ENCODE results near the gene UBE2G1.

Gene UBE2G1

GRCh38 chr17:4235372-4236279, 130.8 kb downstream of the UBE2G1 start:
- H2AFZ ChIP-seq (ENCODE audit: low read depth, low read length), result no peak overlapping the region
- H3K9ac ChIP-seq (ENCODE audit: low read length), result no peak overlapping the region
- no peaks in the 10 kb centered on the region for H4K20me1 ChIP-seq (ENCODE audit: insufficient read depth, low read length)
- no peak overlapping the region for H3K27ac ChIP-seq (ENCODE audit: low read length)
- no peaks in the 10 kb centered on the region for H3K27me3 ChIP-seq (ENCODE audit: low read depth, low read length)
- H3K9me3 ChIP-seq (ENCODE audit: insufficient read depth, low read length), result no peaks in the 10 kb centered on the region
- no peak overlapping the region for H3K4me2 ChIP-seq (ENCODE audit: low read length)
- H3K4me1 ChIP-seq (ENCODE audit: low read length), result no peaks in the 10 kb centered on the region
- H3K79me2 ChIP-seq (ENCODE audit: low read length), result no peaks in the 10 kb centered on the region
- H3K4me3 ChIP-seq (ENCODE audit: low read length), result no peak overlapping the region
- TF ChIP-seq CTCF (IDR thresholded peaks at IDR 0.05; ENCODE audit: low read depth, low read length) (no peak), EZH2phosphoT487 (IDR thresholded peaks at IDR 0.05; ENCODE audit: low read depth) (no peak)
- H3K36me3 ChIP-seq (replicated peaks; ENCODE audit: low read depth, low read length), result no peaks in the 10 kb centered on the region

- H4K20me1 ChIP-seq (ENCODE audit: insufficient read depth, low read length), result no peaks in the 10 kb centered on the region
- no peak overlapping the region for H3K9ac ChIP-seq (ENCODE audit: low read length)
- no peaks in the 10 kb centered on the region for H3K36me3 ChIP-seq (replicated peaks; ENCODE audit: low read depth, low read length)
- H3K27me3 ChIP-seq (ENCODE audit: low read depth, low read length), result no peaks in the 10 kb centered on the region
- no peaks in the 10 kb centered on the region for H3K79me2 ChIP-seq (ENCODE audit: low read length)
- no peak overlapping the region for H3K4me3 ChIP-seq (ENCODE audit: low read length)
- no peaks in the 10 kb centered on the region for H3K9me3 ChIP-seq (ENCODE audit: insufficient read depth, low read length)
- TF ChIP-seq CTCF (IDR thresholded peaks at IDR 0.05; ENCODE audit: low read depth, low read length), result no peak
- no peak for TF ChIP-seq EZH2phosphoT487 (IDR thresholded peaks at IDR 0.05; ENCODE audit: low read depth)
- H3K27ac ChIP-seq (ENCODE audit: low read length), result no peak overlapping the region
- no peaks in the 10 kb centered on the region for H3K4me1 ChIP-seq (ENCODE audit: low read length)
- H2AFZ ChIP-seq (ENCODE audit: low read depth, low read length), result no peak overlapping the region
- H3K4me2 ChIP-seq (ENCODE audit: low read length), result no peak overlapping the region
These were observed 132.1 kb downstream of the UBE2G1 start for GRCh38 chr17:4234401-4234800.

- no peaks in the 10 kb centered on the region for H3K79me2 ChIP-seq (ENCODE audit: low read length)
- H3K9me3 ChIP-seq (ENCODE audit: insufficient read depth, low read length), result no peaks in the 10 kb centered on the region
- H3K36me3 ChIP-seq (replicated peaks; ENCODE audit: low read depth, low read length), result no peaks in the 10 kb centered on the region
- H3K4me2 ChIP-seq (ENCODE audit: low read length), result no peak overlapping the region
- no peaks in the 10 kb centered on the region for H4K20me1 ChIP-seq (ENCODE audit: insufficient read depth, low read length)
- H3K27ac ChIP-seq (ENCODE audit: low read length), result no peak overlapping the region
- TF ChIP-seq EZH2phosphoT487 (IDR thresholded peaks at IDR 0.05; ENCODE audit: low read depth) (no peak), CTCF (IDR thresholded peaks at IDR 0.05; ENCODE audit: low read depth, low read length) (no peak)
- H3K9ac ChIP-seq (ENCODE audit: low read length), result no peak overlapping the region
- no peak overlapping the region for H3K4me3 ChIP-seq (ENCODE audit: low read length)
- H3K27me3 ChIP-seq (ENCODE audit: low read depth, low read length), result no peaks in the 10 kb centered on the region
- no peak overlapping the region for H2AFZ ChIP-seq (ENCODE audit: low read depth, low read length)
- no peaks in the 10 kb centered on the region for H3K4me1 ChIP-seq (ENCODE audit: low read length)
These were observed 132.7 kb downstream of the UBE2G1 start for GRCh38 chr17:4233668-4234258.

- TF ChIP-seq CTCF (IDR thresholded peaks at IDR 0.05; ENCODE audit: low read depth, low read length), result no peak
- TF ChIP-seq EZH2phosphoT487 (IDR thresholded peaks at IDR 0.05; ENCODE audit: low read depth), result no peak
- H3K79me2 ChIP-seq (ENCODE audit: low read length), result no peaks in the 10 kb centered on the region
- no peaks in the 10 kb centered on the region for H3K36me3 ChIP-seq (replicated peaks; ENCODE audit: low read depth, low read length)
- H3K4me1 ChIP-seq (ENCODE audit: low read length), result no peaks in the 10 kb centered on the region
- H3K9me3 ChIP-seq (ENCODE audit: insufficient read depth, low read length), result no peaks in the 10 kb centered on the region
- H4K20me1 ChIP-seq (ENCODE audit: insufficient read depth, low read length), result no peaks in the 10 kb centered on the region
- no peak overlapping the region for H3K4me3 ChIP-seq (ENCODE audit: low read length)
- no peak overlapping the region for H3K9ac ChIP-seq (ENCODE audit: low read length)
- H3K27ac ChIP-seq (ENCODE audit: low read length), result no peak overlapping the region
- H3K27me3 ChIP-seq (ENCODE audit: low read depth, low read length), result no peaks in the 10 kb centered on the region
- no peak overlapping the region for H2AFZ ChIP-seq (ENCODE audit: low read depth, low read length)
- H3K4me2 ChIP-seq (ENCODE audit: low read length), result no peak overlapping the region
These were observed 134.2 kb downstream of the UBE2G1 start for GRCh38 chr17:4232168-4232813.

Data from OCI-LY3 (cell line).